ENCODE results near the gene TMEM126A. TPM values are rescaled to one million over a fixed set of nuclear protein-coding genes. Genes with fewer than 3 reads are reported as not detected.
A peak's percentile ranks its signal among the peaks of the same experiment; 100 is the strongest.

Gene TMEM126A
- 33.7 and 36.2 TPM in 2 replicates for total RNA-seq (2021; fragmentation: NEBNext Ultra II Directional; extraction: Animal tissue kit (Norgen Biotek cat#: 25700))
- 24.8 and 58.7 TPM in 2 replicates for polyA plus RNA-seq (2011; rRNA removed)
- polyA plus RNA-seq (2011; cell fraction: cytosol; rRNA removed): 37.2 TPM
- polyA plus RNA-seq (2011; cell fraction: nucleus; rRNA removed): 7.4 TPM
- 33.1 to 60.1 TPM (median 40.5 TPM) in 4 replicates for polyA plus RNA-seq (2012, experiment 1 of 2)
- 29.6 TPM for polyA plus RNA-seq (2012, experiment 2 of 2)
- 62.5 TPM for polyA plus RNA-seq (2013, experiment 1 of 2)
- 65.6 TPM for polyA plus RNA-seq (2013, experiment 2 of 2)
- polyA minus RNA-seq (2011; rRNA and poly(A)+ RNA removed): 18.7 and 20.1 TPM in 2 replicates
- polyA minus RNA-seq (2011; cell fraction: cytosol; rRNA and poly(A)+ RNA removed): 7.6 TPM
- 14.6 TPM for polyA minus RNA-seq (2011; cell fraction: nucleus; rRNA and poly(A)+ RNA removed)
- long read RNA-seq, experiment 1, transcript TMEM126A-201 (5 exons, 739 nt): major isoform, 39 of 51 reads
- long read RNA-seq, experiment 1, partial matches to known transcripts: 8 of 51 reads
- long read RNA-seq, experiment 1, other reads (novel, unspliced or antisense): 2 of 51 reads
- long read RNA-seq, experiment 2, transcript TMEM126A-201 (5 exons, 739 nt): major isoform, 5 of 5 reads
- long read RNA-seq, experiment 2, partial matches to known transcripts: 0 of 5 reads
- long read RNA-seq, experiment 2, other reads (novel, unspliced or antisense): 0 of 5 reads

- POLR2A ChIA-PET (ENCODE audit: partially characterized antibody): interaction anchor here (0.7 to 6.3 kb wide), 14 partner anchors 9 to 577 kb away, joined by 3 to 105 read pairs (median 5); partner anchors contain the start of genes CREBZF, DLG2, SYTL2 and TMEM126B
- H4K8ac ChIP-seq (ENCODE audit: extremely low read depth, insufficient read depth, low read length): no peak within 1 kb of the TSS
- whole genome bisulfite sequencing, 2 experiments (ENCODE audit: extremely low coverage in 1 of 2, insufficient coverage in 1 of 2, insufficient read length in 1 of 2, insufficient replicate concordance in 2 of 2, low coverage in 1 of 2, low lambda C conversion rate in 2 of 2, missing lambda C conversion rate in 1 of 2): 3% methylated on average over 33 of the region's 33 CpGs; no CpG with 5 or more reads in 1 of the 2 experiments
- TF ChIP-seq CBX8 (IDR thresholded peaks at IDR 0.05; ENCODE audit: borderline replicate concordance, low read depth, low read length) (no peak), HDAC2 (IDR thresholded peaks at IDR 0.05; ENCODE audit: borderline replicate concordance in 1 of 2, low read depth in 2 of 2, low read length in 2 of 2) (peak; percentile 61 to 76; a peak in 2 of 4 replicates), JUN (IDR thresholded peaks at IDR 0.05; ENCODE audit: low read depth, low read length) (0 out of 2 replicates have a peak, but pooled peaks have one; percentile 8), KDM1A (IDR thresholded peaks at IDR 0.05; ENCODE audit: borderline replicate concordance, low read length) (no peak), BRCA1 (IDR thresholded peaks at IDR 0.05; ENCODE audit: low read depth, low read length) (no peak), SIRT6 (IDR thresholded peaks at IDR 0.05; ENCODE audit: low read length) (no peak), MAX (IDR thresholded peaks at IDR 0.05) (peak; percentile 36; the same call in 1 of the 2 replicates)
Measured at GRCh38 chr11:85647604-85648299, at the start of gene TMEM126A. TSS of gene TMEM126A (plus strand) at chr11:85647967. CDS start at chr11:85650256, 2,289 bp downstream.

More at GRCh38 chr11:85647604-85648299, at the start of gene TMEM126A:
- H3K23ac ChIP-seq (ENCODE audit: insufficient read length): no peak within 1 kb of the TSS
- peak within 1 kb of the TSS; percentile 58 to 88 (median 70) for H3K4me3 ChIP-seq (ENCODE audit: extremely low read depth in 1 of 4, insufficient read depth in 2 of 4, low read depth in 3 of 4, low read length in 4 of 4)
- no peaks in the 10 kb centered on the region for H4K20me1 ChIP-seq (replicated peaks in 1 of 2; ENCODE audit: control insufficient read depth in 1 of 2, insufficient read depth in 2 of 2, low read length in 2 of 2)
- CTCF ChIA-PET (ENCODE audit: partially characterized antibody): interaction anchor here (0.7 to 1.5 kb wide), 5 partner anchors 10 to 207 kb away, joined by 3 to 4 read pairs (median 3); partner anchors contain the start of gene CCDC83
- H3K27me3 ChIP-seq (replicated peaks in 1 of 4; ENCODE audit: control insufficient read depth in 3 of 4, extremely low read depth in 1 of 4, insufficient read depth in 3 of 4, low read length in 3 of 4): no peaks in the 10 kb centered on the region
- no peaks in the 10 kb centered on the region for H3K79me1 ChIP-seq (ENCODE audit: low read depth, low read length)
- H3K79me2 ChIP-seq (ENCODE audit: control insufficient read depth in 1 of 2, insufficient read depth in 2 of 2, low read length in 2 of 2): peaks cover 0 to 6% of the 10 kb centered on the region in 2 experiments; a peak in 1 of 4 replicates
- H2AK5ac ChIP-seq (ENCODE audit: low read depth, low read length): no peak within 1 kb of the TSS
- peak within 1 kb of the TSS; percentile 77 for H4K5ac ChIP-seq (ENCODE audit: insufficient read length, low read depth, low read length)
- H2BK20ac ChIP-seq (ENCODE audit: low read length): no peak within 1 kb of the TSS
- H2BK12ac ChIP-seq (ENCODE audit: low read depth, low read length): peak within 1 kb of the TSS; percentile 68; the same call in 1 of the 2 replicates
- peak within 1 kb of the TSS; percentile 2 for H2BK120ac ChIP-seq (replicated peaks; ENCODE audit: low read depth, low read length)
- H2AFZ ChIP-seq (ENCODE audit: low read length): peak within 1 kb of the TSS; percentile 88; the same call in 1 of the 2 replicates
- no peaks in the 10 kb centered on the region for H3K9me3 ChIP-seq (ENCODE audit: insufficient read depth in 2 of 2, low read depth in 1 of 2, low read length in 1 of 2)
- FAIRE-seq (peak; percentile 57), DNase-seq (ENCODE audit: low read depth in 1 of 2, low spot score in 2 of 2) (peak; percentile 75 to 94)
- H3K56ac ChIP-seq (replicated peaks; ENCODE audit: insufficient read length, low read depth, low read length): peak within 1 kb of the TSS; percentile 25
- no peak within 1 kb of the TSS for H3K4ac ChIP-seq (replicated peaks; ENCODE audit: insufficient read length, low read depth, low read length)
- H3K36me3 ChIP-seq (ENCODE audit: control insufficient read depth in 2 of 4, insufficient read depth in 4 of 4, low read length in 3 of 4): peaks cover 0 to 3% (median 0%) of the 10 kb centered on the region in 4 experiments; a peak in 1 of 8 replicates
- peaks cover 0 to 8% (median 0%) of the 10 kb centered on the region in 4 experiments; a peak in 4 of 7 replicates for H3K4me1 ChIP-seq (replicated peaks in 1 of 4; ENCODE audit: control insufficient read depth in 3 of 4, insufficient read depth in 4 of 4, low read length in 3 of 4)
- H2BK5ac ChIP-seq (ENCODE audit: low read depth, low read length): peak within 1 kb of the TSS; percentile 83
- peak within 1 kb of the TSS; percentile 76 to 89 for H3K4me2 ChIP-seq (ENCODE audit: insufficient read depth in 1 of 2, low read depth in 2 of 2, low read length in 2 of 2)
- H3K27ac ChIP-seq (ENCODE audit: low read depth, low read length): peak within 1 kb of the TSS; percentile 66; the same call in 1 of the 2 replicates
- H3K14ac ChIP-seq (ENCODE audit: insufficient read length): no peak within 1 kb of the TSS
- 0 out of 2 replicates have a peak, but pooled peaks cover 4% of the 10 kb centered on the region for H3K23me2 ChIP-seq (ENCODE audit: low read depth, low read length)
- H4K91ac ChIP-seq (replicated peaks; ENCODE audit: insufficient read length, low read length): peak within 1 kb of the TSS; percentile 3
- H3K18ac ChIP-seq (ENCODE audit: extremely low read depth, low read length): peak within 1 kb of the TSS; percentile 19
- 0 out of 2 replicates have a peak within 1 kb of the TSS, but pooled peaks have one; percentile 65 for H2BK15ac ChIP-seq (ENCODE audit: low read length)
- peak within 1 kb of the TSS; percentile 45 to 89 (median 74) for H3K9ac ChIP-seq (replicated peaks in 1 of 4; ENCODE audit: extremely low read depth in 1 of 4, low read depth in 3 of 4, low read length in 3 of 4)
